HepG2 (cell line): Measurements from ENCODE around the gene DDR2. TPM values are rescaled to one million over a fixed set of nuclear protein-coding genes. Genes with fewer than 3 reads are reported as not detected.
A peak's percentile ranks its signal among the peaks of the same experiment; 100 is the strongest.

ENCODE experiments used
- ATAC-seq: fragments of 200-7000 bp; cut with Tn5 transposase; 3 replicates; pipeline ENCODE4 v1.9.1; 2020; ENCODE audit warnings: mild to moderate bottlenecking, moderate library complexity
- BruUV-seq: library from RNA; stranded (reverse); fragments of 400-500 nt; replicated peaks from 2 replicates; lab custom pipeline; 2021; lab: Mats Ljungman, UMichigan
- CTCF ChIA-PET: fragments of 300-600 bp; formaldehyde crosslinking; extraction: SDS; loops from one replicate; lab custom pipeline; 2021; ENCODE audit warnings: low total read pairs, inconsistent platforms, low intra/inter-chr PET ratio; lab: Yijun Ruan, JAX
- POLR2A ChIA-PET: fragments of 350-600 bp; sonication (Branson Sonifier 250); formaldehyde crosslinking; loops from one replicate; lab custom pipeline; 2020; ENCODE audit warnings: antibody characterized with exemption, inconsistent platforms; lab: Yijun Ruan, JAX
- DNase-seq: peaks from one replicate; pipeline ENCODE4 v3.0.0-alpha.2; 2015; ENCODE audit warnings: low spot score
- FAIRE-seq: peaks from 3 replicates; lab custom pipeline; 2011; peaks lifted over from hg19 to GRCh38; lab: Jason Lieb, UNC
- H2AFZ ChIP-seq: one replicate; pipeline ENCODE4 v1.6.1; 2011; ENCODE audit warnings: low read length, inconsistent platforms
- H3K27ac ChIP-seq: fragments of 300-600 bp; 3 replicates; pipeline ENCODE4 v1.8.0; 2011; ENCODE audit warnings: mixed run types, mild to moderate bottlenecking, mixed read lengths, low read length, inconsistent platforms; ENCODE audit not compliant: insufficient read depth; ENCODE audit errors: extremely low read length
- H3K27me3 ChIP-seq, 2 experiments: fragments of 200-600 bp in 1 of 2; 2 replicates in 1 of 2; 3 replicates in 1 of 2; pipeline versions ENCODE4 v1.6.0 to v1.8.0; 2011; ENCODE audit warnings: low read length in 2 of 2, mild to moderate bottlenecking in 2 of 2, moderate library complexity in 2 of 2, inconsistent platforms in 1 of 2; ENCODE audit not compliant: insufficient read depth in 2 of 2, control insufficient read depth in 1 of 2
- H3K36me3 ChIP-seq, 2 experiments: fragments of 200-600 bp in 1 of 2; replicated peaks in 1 of 2; 2 replicates in 1 of 2; 3 replicates in 1 of 2; pipeline versions ENCODE4 v1.5.1 to v1.8.0; 2011; ENCODE audit warnings: low read length in 2 of 2, inconsistent platforms in 1 of 2; ENCODE audit not compliant: insufficient read depth in 2 of 2, control insufficient read depth in 1 of 2
- H3K4me1 ChIP-seq: 2 replicates; pipeline ENCODE4 v1.5.1; 2012; ENCODE audit warnings: low read length, inconsistent platforms; ENCODE audit not compliant: insufficient read depth
- H3K4me2 ChIP-seq: 2 replicates; pipeline ENCODE4 v1.6.0; 2011; ENCODE audit warnings: low read depth, low read length, inconsistent platforms
- H3K4me3 ChIP-seq, 3 experiments: fragments of 200-600 bp in 1 of 3; sonication (generic), shearing (Covaris generic) in 1 of 3; replicated peaks in 1 of 3; 2 replicates each; pipeline ENCODE4 v1.5.1; 2011 to 2016; ENCODE audit warnings: low read length in 3 of 3, inconsistent platforms in 2 of 3, low read depth in 2 of 3, mild to moderate bottlenecking in 2 of 3, control low read depth in 1 of 3, mixed read lengths in 1 of 3; ENCODE audit not compliant: insufficient read depth in 1 of 3
- H3K79me2 ChIP-seq: one replicate; pipeline ENCODE4 v1.6.1; 2011; ENCODE audit warnings: low read length, inconsistent platforms; ENCODE audit not compliant: insufficient read depth
- H3K9ac ChIP-seq: 2 replicates; pipeline ENCODE4 v1.6.0; 2011; ENCODE audit warnings: mild to moderate bottlenecking, low read depth, low read length, inconsistent platforms; ENCODE audit not compliant: insufficient read depth
- H3K9me3 ChIP-seq: 2 replicates; pipeline ENCODE4 v1.5.1; 2012; ENCODE audit warnings: mild to moderate bottlenecking, low read length
- H4K20me1 ChIP-seq: 2 replicates; pipeline ENCODE4 v1.6.0; 2011; ENCODE audit warnings: inconsistent platforms, mild to moderate bottlenecking, low read length, moderate library complexity; ENCODE audit not compliant: insufficient read depth
- CBX5 ChIP-seq: sonication (generic); formaldehyde crosslinking; IDR thresholded peaks from 2 replicates; pipeline ENCODE4 v1.4.0; 2020; ENCODE audit warnings: missing genetic modification reagents, borderline replicate concordance
- CREB3 ChIP-seq: sonication (generic); formaldehyde crosslinking; IDR thresholded peaks from 2 replicates; pipeline ENCODE4 v1.5.0; 2020; ENCODE audit warnings: missing genetic modification reagents
- MAFG ChIP-seq: sonication (generic); formaldehyde crosslinking; IDR thresholded peaks from 2 replicates; pipeline ENCODE4 v1.5.1; 2020; ENCODE audit warnings: mild to moderate bottlenecking, missing genetic modification reagents
- RBM22 ChIP-seq: fragments of 200-400 bp; formaldehyde crosslinking; optimal IDR thresholded peaks from 2 replicates; pipeline ENCODE3; 2017; ENCODE audit warnings: mild to moderate bottlenecking, low read length, moderate library complexity
- SUZ12 ChIP-seq: fragments of 150-350 bp; IDR thresholded peaks from 2 replicates; pipeline ENCODE4 v1.6.1; 2014; ENCODE audit warnings: low read depth, low read length
- THAP11 ChIP-seq: IDR thresholded peaks from 2 replicates; pipeline ENCODE4 v1.6.1; 2016; ENCODE audit warnings: missing biosample characterization, missing genetic modification reagents
- ZNF34 ChIP-seq: sonication (generic); formaldehyde crosslinking; IDR thresholded peaks from 2 replicates; pipeline ENCODE4 v1.4.0; 2020; ENCODE audit warnings: mild to moderate bottlenecking, missing genetic modification reagents, borderline replicate concordance
- ZNF629 ChIP-seq: sonication (generic); formaldehyde crosslinking; conservative IDR thresholded peaks from 2 replicates; pipeline ENCODE4 v1.5.0; 2020; ENCODE audit warnings: missing genetic modification reagents
- ZNF7 ChIP-seq: IDR thresholded peaks from 2 replicates; pipeline ENCODE4 v1.6.1; 2016; ENCODE audit warnings: missing biosample characterization, missing genetic modification reagents
- ZXDC ChIP-seq: sonication (generic); formaldehyde crosslinking; IDR thresholded peaks from 2 replicates; pipeline ENCODE4 v1.5.0; 2020; ENCODE audit warnings: mild to moderate bottlenecking, missing genetic modification reagents
- WGBS: methylation state at CpG from one replicate; pipeline ENCODE4 v1.1.6; 2017; ENCODE audit warnings: low lambda C conversion rate; 5-methylcytosine and 5-hydroxymethylcytosine counted together
- in situ Hi-C: cut with HindIII; loops from 2 replicates; pipeline ENCODE4 v1.10.0; 2017; ENCODE audit warnings: low pct_unique_long_range_greater_than_20kb; ENCODE audit not compliant: extremely low pct_ligation_motif_present
- intact Hi-C: fragments of 100-400 bp; cut with micrococcal nuclease; formaldehyde crosslinking; loops from one replicate; pipeline ENCODE4 v1.10.0; 2022; ENCODE audit not compliant: unreplicated experiment
- polyA plus RNA-seq, 8 experiments: library from polyadenylated mRNA; depleted of rRNA in 3 of 8; stranded (reverse) in 7 of 8; unstranded in 1 of 8; fragments of >200 nt; fragmentation: Illumina TruSeq in 4 of 8; extraction: Trizol in 4 of 8; gene quantifications; 2 replicates each; pipeline versions ENCODE4 v1.2.1 to v1.2.3, GENCODE V29; 2011 to 2016; ENCODE audit warnings: low read depth in 4 of 8, missing spikeins in 1 of 8, mixed read lengths in 1 of 8; ENCODE audit not compliant: insufficient read depth in 1 of 8
- total RNA-seq, 5 experiments: library from RNA; depleted of rRNA; stranded (reverse); fragments of >200 nt; fragmentation: Illumina TruSeq; extraction: Trizol; gene quantifications; 2 replicates each; pipeline ENCODE4 v1.2.3, GENCODE V29; 2016; ENCODE audit warnings: low read depth in 1 of 5

The DDR2 gene
- total and polyA plus RNA-seq, 2 of the 13 experiments (the other 11 are each of a cell fraction or from before 2014, with no cell fraction given), result 0.36 to 0.38 TPM

- Histone ChIP-seq H2AFZ (no peak overlapping the region), H3K9ac (no peak overlapping the region), H3K9me3 (no peaks in the 10 kb centered on the region), H4K20me1 (no peaks in the 10 kb centered on the region), H3K4me2 (no peak overlapping the region), H3K4me3 (no peak overlapping the region), H3K4me1 (peaks cover 28% of the 10 kb centered on the region), H3K36me3 (no peaks in the 10 kb centered on the region), H3K27ac (no peak overlapping the region), H3K79me2 (no peaks in the 10 kb centered on the region), H3K27me3 (no peaks in the 10 kb centered on the region)
- no peak for TF ChIP-seq THAP11
- no peak for TF ChIP-seq SUZ12
- peak; percentile 32; the same call in 1 of the 2 replicates for TF ChIP-seq ZNF629 (CRISPR knock-in tag)
- FAIRE-seq (no peak), DNase-seq (no peak), ATAC-seq (no peak)
- no TSS peak for BruUV-seq
- ChIA-PET POLR2A (no interaction called here), CTCF (no interaction called here)
- intact Hi-C loops (loop anchor here (5.0 kb wide), 1 partner anchor 42 kb away; no protein-coding TSS in a partner anchor), in situ Hi-C loops (no loop called here)
- WGBS, result 71% methylated on average over 5 of the region's 5 CpGs
These were observed 57.7 kb downstream of the DDR2 start for GRCh38 chr1:162689745-162690671.

- intact Hi-C loops, result loop anchor here (5.0 kb wide), 1 partner anchor 41 kb away; no protein-coding TSS in a partner anchor
- Histone ChIP-seq H3K9me3 (no peaks in the 10 kb centered on the region), H3K79me2 (no peaks in the 10 kb centered on the region), H3K4me3 (no peak overlapping the region), H4K20me1 (no peaks in the 10 kb centered on the region), H3K9ac (no peak overlapping the region), H3K4me2 (no peak overlapping the region), H3K27me3 (no peaks in the 10 kb centered on the region), H3K36me3 (no peaks in the 10 kb centered on the region), H3K27ac (no peak overlapping the region), H3K4me1 (peaks cover 35% of the 10 kb centered on the region), H2AFZ (no peak overlapping the region)
- 75% methylated on average over 7 of the region's 7 CpGs for WGBS
- BruUV-seq, result no TSS peak
- ChIA-PET CTCF (no interaction called here), POLR2A (no interaction called here)
- FAIRE-seq (no peak), DNase-seq (no peak), ATAC-seq (no peak)
- TF ChIP-seq RBM22 (no peak), CBX5 (CRISPR knock-in tag) (no peak), CREB3 (CRISPR knock-in tag) (no peak), MAFG (CRISPR knock-in tag) (no peak), ZNF7 (no peak), ZNF34 (CRISPR knock-in tag) (no peak), ZXDC (CRISPR knock-in tag) (no peak)
- in situ Hi-C loops, result no loop called here
These were observed 58.6 kb downstream of the DDR2 start for GRCh38 chr1:162690672-162691434.
